WERI-Rb-1 (cell line): Measurements from ENCODE around the gene MYLIP.
A peak's percentile ranks its signal among the peaks of the same experiment; 100 is the strongest.
"Not testable (repeated sequence)": the region's sequence is repeated elsewhere in the genome, so short reads cannot be mapped to it uniquely, and the experiment has no call there.

Experiments used
- DNase-seq: peaks from one replicate; pipeline ENCODE4 v3.0.0-alpha.2; 2020
- H3K27ac ChIP-seq: fragments of 250-450 bp; sonication (Bioruptor Pico); 2 replicates; pipeline ENCODE4 v1.5.1; 2020; ENCODE audit warnings: mild to moderate bottlenecking, moderate library complexity
- H3K27me3 ChIP-seq: fragments of 250-450 bp; sonication (Bioruptor Pico); 2 replicates; pipeline ENCODE4 v1.5.1; 2021; ENCODE audit warnings: mild to moderate bottlenecking, low read depth, moderate library complexity; ENCODE audit not compliant: insufficient read depth, severe bottlenecking
- H3K36me3 ChIP-seq: fragments of 250-450 bp; sonication (Bioruptor Pico); 2 replicates; pipeline ENCODE4 v1.5.1; 2020; ENCODE audit warnings: mild to moderate bottlenecking, moderate library complexity
- H3K4me3 ChIP-seq: 2 replicates; pipeline ENCODE4 v1.5.1; 2011; ENCODE audit warnings: low read depth, mild to moderate bottlenecking, control low read depth, low read length
- H3K9me3 ChIP-seq: fragments of 250-450 bp; sonication (Bioruptor Pico); 2 replicates; pipeline ENCODE4 v1.5.1; 2021; ENCODE audit warnings: mild to moderate bottlenecking, moderate library complexity; ENCODE audit not compliant: severe bottlenecking
- CTCF ChIP-seq: IDR thresholded peaks from 2 replicates; pipeline ENCODE4 v1.5.1; 2011; ENCODE audit warnings: low read depth, mild to moderate bottlenecking, control low read depth, inconsistent platforms, low read length

The MYLIP gene

GRCh38 chr6:16168858-16169257, 40.0 kb downstream of the MYLIP start:
- H3K4me3 ChIP-seq: no peak overlapping the region
- no peak overlapping the region for H3K27ac ChIP-seq
- H3K9me3 ChIP-seq: no peaks in the 10 kb centered on the region
- peak; percentile 74 for DNase-seq
- H3K36me3 ChIP-seq: no peaks in the 10 kb centered on the region
- no peaks in the 10 kb centered on the region for H3K27me3 ChIP-seq
- peak; percentile 79 for TF ChIP-seq CTCF

- H3K9me3 ChIP-seq: no peaks in the 10 kb centered on the region
- no peak for TF ChIP-seq CTCF
- no peak for DNase-seq
- no peak overlapping the region for H3K27ac ChIP-seq
- H3K36me3 ChIP-seq: no peaks in the 10 kb centered on the region
- H3K27me3 ChIP-seq: no peaks in the 10 kb centered on the region
- no peak overlapping the region for H3K4me3 ChIP-seq
Measured at GRCh38 chr6:16171400-16171799, 42.5 kb downstream of the MYLIP start.

GRCh38 chr6:16173167-16173940, 44.5 kb downstream of the MYLIP start:
- no peak for DNase-seq

GRCh38 chr6:16174416-16175078, 45.7 kb downstream of the MYLIP start:
- no peak for DNase-seq
- Histone ChIP-seq H3K27ac (no peak overlapping the region), H3K4me3 (no peak overlapping the region), H3K36me3 (no peaks in the 10 kb centered on the region), H3K27me3 (no peaks in the 10 kb centered on the region), H3K9me3 (no peaks in the 10 kb centered on the region)
- no peak for TF ChIP-seq CTCF

More at GRCh38 chr6:16173167-16173940, 44.5 kb downstream of the MYLIP start:
- no peak for TF ChIP-seq CTCF
- H3K9me3 ChIP-seq: no peaks in the 10 kb centered on the region
- H3K27me3 ChIP-seq: no peaks in the 10 kb centered on the region
- H3K4me3 ChIP-seq: no peak overlapping the region
- no peak overlapping the region for H3K27ac ChIP-seq
- H3K36me3 ChIP-seq: no peaks in the 10 kb centered on the region

- not testable (repeated sequence) for H3K27me3 ChIP-seq, H3K4me3 ChIP-seq, DNase-seq
Measured at GRCh38 chr6:16176600-16176999, 47.7 kb downstream of the MYLIP start.

GRCh38 chr6:16177881-16178280, 49.0 kb downstream of the MYLIP start:
- DNase-seq: no peak
- Histone ChIP-seq H3K4me3 (no peak overlapping the region), H3K27me3 (no peaks in the 10 kb centered on the region), H3K9me3 (peaks cover 5% of the 10 kb centered on the region), H3K36me3 (no peaks in the 10 kb centered on the region), H3K27ac (no peak overlapping the region)
- TF ChIP-seq CTCF: no peak

More at GRCh38 chr6:16176600-16176999, 47.7 kb downstream of the MYLIP start:
- H3K27ac ChIP-seq, H3K36me3 ChIP-seq, H3K9me3 ChIP-seq: not testable (repeated sequence)
